Aorta (tissue), 5 donors: ENCODE data around the gene BRCA1. TPM values are rescaled to one million over a fixed set of nuclear protein-coding genes. Genes with fewer than 3 reads are reported as not detected.
A peak's percentile ranks its signal among the peaks of the same experiment; 100 is the strongest.

Source experiments
- ATAC-seq: fragments of 200-7000 bp; cut with Tn5 transposase; one replicate; pipeline ENCODE4 v1.9.1; 2022; ENCODE audit warnings: moderate library complexity; ENCODE audit not compliant: low FRiP score
- DNase-seq, 2 donors: peaks; one replicate each; pipeline ENCODE4 v3.0.0-alpha.2; 2020
- H3K27ac ChIP-seq, 2 donors: one replicate each; pipeline ENCODE4 v1.5.1; 2013; ENCODE audit warnings: low read length in 2 of 2, mild to moderate bottlenecking in 2 of 2, moderate library complexity in 2 of 2, control low read depth in 1 of 2, inconsistent platforms in 1 of 2, low read depth in 1 of 2
- H3K27me3 ChIP-seq, 2 donors: one replicate each; pipeline ENCODE4 v1.6.1; 2013; ENCODE audit warnings: control low read depth in 1 of 2, low read length in 1 of 2, mild to moderate bottlenecking in 1 of 2, moderate library complexity in 1 of 2; ENCODE audit not compliant: insufficient read depth in 2 of 2, control insufficient read depth in 1 of 2
- H3K36me3 ChIP-seq, 2 donors: one replicate each; pipeline ENCODE4 v1.6.1; 2013; ENCODE audit warnings: control low read depth in 1 of 2, low read length in 1 of 2, mild to moderate bottlenecking in 1 of 2; ENCODE audit not compliant: insufficient read depth in 2 of 2, control insufficient read depth in 1 of 2
- H3K4me1 ChIP-seq, 2 donors: one replicate each; pipeline ENCODE4 v1.6.1; 2013; ENCODE audit warnings: low read length in 2 of 2, control low read depth in 1 of 2, mild to moderate bottlenecking in 1 of 2, moderate library complexity in 1 of 2; ENCODE audit not compliant: insufficient read depth in 2 of 2, control insufficient read depth in 1 of 2
- H3K4me3 ChIP-seq, 2 donors: one replicate each; pipeline ENCODE4 v1.5.1; 2013; ENCODE audit warnings: low read length in 2 of 2, control low read depth in 1 of 2, mild to moderate bottlenecking in 1 of 2
- H3K9me3 ChIP-seq: one replicate; pipeline ENCODE4 v1.6.1; 2013; ENCODE audit warnings: mild to moderate bottlenecking, low read length; ENCODE audit not compliant: control insufficient read depth
- WGBS, 2 donors: extraction: QIAGEN DNeasy Blood & Tissue Kit; methylation state at CpG; one replicate each; pipeline ENCODE4 v1.1.7; 2013; 5-methylcytosine and 5-hydroxymethylcytosine counted together
- intact Hi-C, 2 donors: fragments of 100-400 bp; cut with DNase I; formaldehyde crosslinking; loops; one replicate each; pipeline versions ENCODE4 v1.14.2 to v1.15.0; 2022
- polyA plus RNA-seq, 2 donors: library from polyadenylated mRNA; stranded (reverse); fragments of 200-250 nt; gene quantifications; one replicate each; pipeline ENCODE4 v1.2.3, GENCODE V29; 2013
- total RNA-seq, 2 donors: library from RNA; stranded (reverse); fragmentation: NEBNext Ultra II Directional; extraction: Animal tissue kit (Norgen Biotek cat#: 25700); gene quantifications; one replicate each; pipeline ENCODE4 v1.2.1, GENCODE V29; 2021
- donor health status: healthy with polysubstance abuse.
- donor health status: Bipolar disorder and iron deficiency.
- donor health status: DM: no; HTN: no; CAD: no.
- donor health status: DM: no; HTN: no; CAD: no.
- donor health status: DM: yes; HTN: yes; CAD: no.

The BRCA1 gene
- total and polyA plus RNA-seq, 4 donors: 0.38 to 6.6 (median 3.2) TPM

GRCh38 chr17:43025766-43026537 lies 99.2 kb downstream of the BRCA1 start:
- WGBS, 2 donors: 53 to 55% methylated on average over 14 to 16 of the region's 16 CpGs
- intact Hi-C loops: loop anchor here (2.0 to 5.0 kb wide), 4 partner anchors 61 to 101 kb away; partner anchors contain the start of gene BRCA1 (in 2 of the 2)
- H3K36me3 ChIP-seq: no peaks in the 10 kb centered on the region
- H3K9me3 ChIP-seq: no peaks in the 10 kb centered on the region
- no peaks in the 10 kb centered on the region for H3K4me1 ChIP-seq
- DNase-seq: peak in 1 of 2 donors; percentile 42
- ATAC-seq: no peak
- no peak overlapping the region for H3K4me3 ChIP-seq
- no peaks in the 10 kb centered on the region for H3K27me3 ChIP-seq
- H3K27ac ChIP-seq: no peak overlapping the region

- intact Hi-C loops: loop anchor here (2.0 to 5.0 kb wide), 4 partner anchors 62 to 102 kb away; partner anchors contain the start of gene BRCA1 (in 2 of the 2)
Observed at GRCh38 chr17:43025290-43025657, 99.9 kb downstream of the BRCA1 start.

DNA sequence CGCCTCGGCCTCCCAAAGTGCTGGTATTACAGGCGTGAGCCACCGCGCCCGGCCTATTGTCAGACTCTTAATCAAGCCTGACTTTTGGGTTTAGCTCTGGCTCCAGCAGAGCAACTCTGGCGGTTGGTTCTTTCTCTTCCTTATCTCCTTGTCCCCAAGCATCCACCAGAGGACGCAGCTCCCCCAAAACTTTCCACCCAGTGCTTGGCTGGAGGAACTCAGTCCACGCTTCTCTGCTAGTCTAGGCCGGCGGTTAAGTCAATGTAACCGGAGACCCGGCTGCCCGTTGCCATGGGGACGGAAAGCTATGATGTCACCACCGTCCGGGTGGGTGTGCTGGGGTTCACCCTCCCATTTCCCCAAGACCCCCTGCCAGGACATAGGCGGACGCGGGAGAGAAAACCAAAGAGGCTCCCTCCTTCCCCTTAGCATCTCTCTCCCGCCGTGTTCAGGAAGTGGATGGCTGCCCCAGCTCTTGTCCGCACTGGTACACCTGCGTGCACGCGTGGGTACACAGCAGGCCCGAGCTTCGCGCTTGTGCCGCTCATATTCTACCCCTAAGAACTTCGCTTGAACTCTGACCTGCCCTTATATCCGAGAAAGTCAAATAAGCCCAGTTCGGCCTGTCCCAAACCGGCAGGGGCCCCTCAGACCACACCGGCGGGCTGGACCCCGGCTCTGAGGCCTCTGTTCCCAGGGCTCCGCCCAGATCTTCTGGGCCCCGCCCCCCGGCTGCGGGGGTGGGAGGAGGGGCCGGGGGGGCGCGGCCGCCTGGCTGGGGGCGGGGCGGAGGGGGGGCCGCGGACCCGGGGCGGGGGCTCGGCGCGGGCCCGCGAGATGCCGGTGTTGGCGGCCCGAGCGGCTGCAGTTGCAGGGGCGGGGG lies 100.5 kb downstream of the BRCA1 start, which contains the start of gene RND2:
Gene RND2, plus strand, starts transcription at position 825 of the 883 bp plus-strand sequence. CDS start 117 bp downstream, outside the sequence.
- Histone ChIP-seq H3K9me3 (no peaks in the 10 kb centered on the region), H3K27ac (peak within 1 kb of the TSS in 1 of 2 donors; percentile 61), H3K27me3 (no peaks in the 10 kb centered on the region), H3K4me3 (peak within 1 kb of the TSS; percentile 49 to 76), H3K4me1 (no peaks in the 10 kb centered on the region), H3K36me3 (no peaks in the 10 kb centered on the region)
- intact Hi-C loops: loop anchor here (2.0 to 5.0 kb wide), 6 partner anchors 63 to 188 kb away; partner anchors contain the start of genes BRCA1 (in 2 of the 2), NBR1 (in 1 of the 2) and TMEM106A (in 1 of the 2)
- 0 to 1% methylated on average over 52 to 61 of the region's 61 CpGs for WGBS, 2 donors
- ATAC-seq: peak; percentile 82
- peak; percentile 94 to 96 for DNase-seq

More at GRCh38 chr17:43025290-43025657, 99.9 kb downstream of the BRCA1 start:
- Histone ChIP-seq H3K4me3 (peak overlapping the region; percentile 49 to 76), H3K27ac (peak overlapping the region in 1 of 2 donors; percentile 21), H3K36me3 (no peaks in the 10 kb centered on the region), H3K4me1 (no peaks in the 10 kb centered on the region), H3K27me3 (no peaks in the 10 kb centered on the region), H3K9me3 (no peaks in the 10 kb centered on the region)
- DNase-seq (peak in 1 of 2 donors; percentile 58), ATAC-seq (no peak)
- WGBS, 2 donors: 1 to 3% methylated on average over 25 to 27 of the region's 27 CpGs

DNA sequence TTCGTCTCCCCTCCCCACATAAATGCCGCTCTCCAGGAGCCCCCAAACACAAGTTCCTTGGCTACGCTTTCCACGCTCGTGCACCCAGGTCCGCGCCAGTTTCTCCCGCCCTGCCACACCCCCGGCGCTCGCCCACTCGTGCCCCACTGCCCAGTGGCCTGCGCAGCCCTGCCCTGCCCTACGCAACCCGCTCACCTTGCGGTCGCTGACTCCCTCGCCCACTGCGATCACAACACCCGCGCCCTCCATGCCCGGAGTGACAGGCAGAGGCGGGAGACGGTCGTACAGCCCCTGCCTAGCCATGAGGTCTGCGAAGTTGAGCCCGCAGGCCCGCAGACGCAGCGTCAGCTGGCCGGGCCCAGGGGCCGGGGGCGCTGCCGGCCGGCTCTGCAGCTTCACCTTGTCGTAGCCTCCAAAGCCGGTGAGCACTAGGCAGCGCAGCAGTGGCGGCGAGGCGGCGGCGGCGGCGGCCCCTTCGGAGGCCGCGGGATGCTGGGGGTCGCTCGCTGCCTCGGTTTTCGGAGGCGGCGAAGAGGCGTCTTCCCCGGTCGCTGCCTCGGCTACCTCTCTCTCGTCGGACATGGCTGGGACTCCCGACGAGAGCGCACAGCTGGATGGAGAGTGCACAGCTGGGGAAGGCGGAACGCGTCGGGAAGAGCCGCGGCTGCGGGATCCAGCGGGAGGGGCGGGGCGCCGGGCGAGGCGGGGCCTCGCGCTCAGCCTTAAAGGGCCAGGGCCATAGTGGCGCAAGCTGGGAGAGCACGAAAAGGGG lies 103.2 kb downstream of the BRCA1 start, which contains the start of gene VAT1:
Gene VAT1, minus strand, starts transcription at position 645 of the 772 bp plus-strand sequence. Its CDS starts 63 bp downstream, at position 582.
- intact Hi-C loops: loop anchor here (2.0 to 5.0 kb wide), 3 partner anchors 149 to 190 kb away; partner anchors contain the start of genes NBR1 (in 2 of the 2) and TMEM106A (in 1 of the 2)

DNA sequence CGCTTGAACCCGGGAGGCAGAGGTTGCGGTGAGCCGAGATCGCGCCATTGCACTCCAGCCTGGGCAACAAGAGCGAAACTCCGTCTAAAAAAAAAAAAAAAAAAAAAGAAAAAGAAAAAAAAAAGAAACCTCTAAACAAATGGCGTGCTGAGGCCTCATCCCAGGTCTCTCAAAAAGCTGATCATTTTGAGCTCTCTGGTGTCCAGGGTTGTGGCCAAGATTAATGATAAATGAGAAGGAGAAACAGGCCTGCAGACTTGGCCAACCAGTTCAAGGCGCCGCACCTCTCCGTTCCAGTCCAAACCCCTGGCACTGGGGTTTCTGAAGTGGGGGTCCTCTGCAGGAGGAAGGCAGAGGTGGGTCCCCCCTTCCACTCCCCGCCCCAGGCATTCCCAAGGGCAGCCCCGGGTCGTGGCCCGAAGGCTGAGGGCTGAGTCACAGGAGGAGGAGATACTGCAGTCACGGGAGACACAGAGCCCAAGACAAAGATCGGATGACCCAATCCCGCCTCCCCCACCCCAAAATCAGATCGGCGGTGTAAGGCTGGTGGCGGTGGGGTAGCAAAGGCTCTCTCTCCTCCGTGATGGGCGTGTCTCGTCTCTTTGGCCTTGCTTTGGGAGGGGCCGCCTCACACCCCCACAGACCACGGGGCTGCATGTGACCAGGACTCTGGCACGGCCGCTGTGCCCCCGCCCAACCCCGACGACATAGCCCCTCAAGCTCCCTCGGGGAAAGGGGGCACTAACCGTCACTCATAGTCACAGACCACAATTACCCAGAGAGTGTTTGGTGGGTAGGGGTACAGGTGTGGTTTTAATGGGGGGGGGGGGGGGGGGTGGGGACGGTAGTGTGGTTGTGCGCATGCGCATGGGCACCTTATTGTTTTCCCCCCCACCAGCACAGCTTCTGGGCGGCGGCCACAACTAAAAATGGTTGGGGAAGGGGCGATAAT lies 104.1 kb downstream of the BRCA1 start:
- DNase-seq: peak; percentile 89 to 90
- peak overlapping the region; percentile 61 to 83 for H3K4me3 ChIP-seq
- H3K9me3 ChIP-seq: no peaks in the 10 kb centered on the region
- H3K27ac ChIP-seq: peak overlapping the region in 1 of 2 donors; percentile 55
- H3K36me3 ChIP-seq: peaks cover 0 to 3% of the 10 kb centered on the region in 2 donors
- H3K4me1 ChIP-seq: no peaks in the 10 kb centered on the region
- peak; percentile 59 for ATAC-seq
- 19 to 23% methylated on average over 31 to 40 of the region's 40 CpGs for WGBS, 2 donors
- intact Hi-C loops: loop anchor here (5.0 kb wide), 2 partner anchors 151 to 191 kb away; partner anchors contain the start of genes NBR1 (in 1 of the 2) and TMEM106A (in 1 of the 2)
- no peaks in the 10 kb centered on the region for H3K27me3 ChIP-seq

More for the DNA sequence above, 103.2 kb downstream of the BRCA1 start, which contains the start of gene VAT1:
- no peaks in the 10 kb centered on the region for H3K4me1 ChIP-seq
- peak; percentile 88 to 94 for DNase-seq
- H3K4me3 ChIP-seq: peak within 1 kb of the TSS; percentile 61 to 83
- H3K27ac ChIP-seq: peak within 1 kb of the TSS in 1 of 2 donors; percentile 66
- no peaks in the 10 kb centered on the region for H3K9me3 ChIP-seq
- ATAC-seq: peak; percentile 87
- no peaks in the 10 kb centered on the region for H3K27me3 ChIP-seq
- peaks cover 0 to 3% of the 10 kb centered on the region in 2 donors for H3K36me3 ChIP-seq
- WGBS, 2 donors: 0 to 1% methylated on average over 73 to 80 of the region's 80 CpGs

DNA sequence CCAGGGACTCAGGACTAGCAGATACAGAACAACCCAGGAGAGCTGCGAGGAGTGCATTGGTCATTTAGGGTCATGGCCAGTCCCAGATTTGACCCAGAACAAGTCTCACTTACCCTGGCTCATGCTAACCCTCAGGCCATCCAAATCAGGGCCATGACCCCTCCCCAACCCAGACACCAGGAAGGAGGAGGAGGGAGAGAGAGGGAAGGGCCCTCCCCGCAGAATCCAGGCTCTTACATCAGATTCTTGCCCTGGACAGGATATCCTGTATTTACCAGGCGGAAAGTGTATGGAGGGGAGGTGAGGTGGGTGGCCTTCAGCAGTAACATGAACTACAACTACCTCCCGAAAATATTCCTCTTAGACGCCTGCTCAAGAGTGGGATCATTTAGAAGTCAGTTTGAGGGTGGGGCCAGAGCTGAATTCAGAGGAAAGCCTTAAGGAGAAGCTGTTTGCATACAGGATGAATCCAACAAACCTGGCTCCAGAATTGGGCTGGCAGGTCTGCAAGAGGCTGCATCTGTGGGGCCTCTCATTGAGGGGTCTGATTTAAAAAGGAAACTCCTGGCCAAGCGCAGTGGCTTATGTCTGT lies 105.0 kb downstream of the BRCA1 start:
- peak; percentile 41 to 63 for DNase-seq
- H3K27ac ChIP-seq: no peak overlapping the region
- no peak for ATAC-seq
- no peak overlapping the region for H3K4me3 ChIP-seq
- 73 to 79% methylated on average over 6 of the region's 6 CpGs for WGBS, 2 donors
- H3K9me3 ChIP-seq: no peaks in the 10 kb centered on the region
- intact Hi-C loops: loop anchor here (5.0 kb wide), 2 partner anchors 152 to 192 kb away; partner anchors contain the start of genes NBR1 (in 1 of the 2) and TMEM106A (in 1 of the 2)
- peaks cover 0 to 3% of the 10 kb centered on the region in 2 donors for H3K36me3 ChIP-seq
- no peaks in the 10 kb centered on the region for H3K27me3 ChIP-seq
- H3K4me1 ChIP-seq: no peaks in the 10 kb centered on the region
